NK-92 (cell line): Measurements from ENCODE around the gene GTF3C1.

Experiments used
- DNase-seq: peaks from one replicate; lab custom pipeline; 2025; ENCODE audit not compliant: unreplicated experiment; lab: John Stamatoyannopoulos, UW

GTF3C1 gene

DNA sequence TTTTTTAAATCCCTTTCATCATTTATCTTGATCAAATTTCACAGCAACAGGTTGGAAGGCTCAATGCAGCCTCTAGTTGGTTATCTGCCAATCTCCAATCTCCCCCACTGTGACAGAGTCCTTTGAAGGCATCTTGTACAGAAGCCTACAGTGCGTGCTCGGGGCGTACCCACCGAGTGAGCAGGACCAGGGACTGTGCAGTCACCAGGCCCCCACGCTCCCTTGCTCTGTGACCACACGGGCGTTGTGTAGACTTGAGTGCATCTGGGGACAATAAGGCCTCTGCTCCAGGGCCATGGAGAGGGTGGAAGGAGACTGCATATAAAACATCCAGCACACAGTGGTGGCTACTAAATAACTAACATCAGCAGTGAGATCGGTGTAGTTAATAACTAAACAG, 63.4 kb downstream of the GTF3C1 start:
- DNase-seq: no peak

GRCh38 chr16:27485811-27486210, 63.9 kb downstream of the GTF3C1 start:
- DNase-seq: no peak

GRCh38 chr16:27485126-27485525, 64.6 kb downstream of the GTF3C1 start:
- DNase-seq: no peak

DNA sequence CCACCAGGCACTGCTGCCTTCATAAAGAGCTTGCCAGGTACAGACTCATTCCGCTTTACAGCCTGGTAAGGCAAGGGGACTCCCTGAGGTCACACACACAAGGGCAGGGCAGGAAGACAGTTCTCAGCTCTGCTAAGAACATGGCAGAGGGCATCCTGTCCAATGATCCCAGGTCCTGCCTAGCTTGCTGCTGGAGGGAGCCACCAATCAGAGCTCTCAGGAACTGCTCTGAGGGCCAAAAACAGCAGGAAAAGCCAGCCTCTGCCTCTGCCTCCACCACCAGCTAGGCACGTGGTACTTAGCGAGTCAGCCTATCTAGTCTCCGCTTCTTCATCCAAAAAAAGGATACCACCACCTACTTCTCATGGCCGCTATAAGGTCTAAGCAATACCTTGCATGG, 66.1 kb downstream of the GTF3C1 start:
- DNase-seq: no peak

GRCh38 chr16:27483088-27483437, 66.7 kb downstream of the GTF3C1 start:
- no peak for DNase-seq

DNA sequence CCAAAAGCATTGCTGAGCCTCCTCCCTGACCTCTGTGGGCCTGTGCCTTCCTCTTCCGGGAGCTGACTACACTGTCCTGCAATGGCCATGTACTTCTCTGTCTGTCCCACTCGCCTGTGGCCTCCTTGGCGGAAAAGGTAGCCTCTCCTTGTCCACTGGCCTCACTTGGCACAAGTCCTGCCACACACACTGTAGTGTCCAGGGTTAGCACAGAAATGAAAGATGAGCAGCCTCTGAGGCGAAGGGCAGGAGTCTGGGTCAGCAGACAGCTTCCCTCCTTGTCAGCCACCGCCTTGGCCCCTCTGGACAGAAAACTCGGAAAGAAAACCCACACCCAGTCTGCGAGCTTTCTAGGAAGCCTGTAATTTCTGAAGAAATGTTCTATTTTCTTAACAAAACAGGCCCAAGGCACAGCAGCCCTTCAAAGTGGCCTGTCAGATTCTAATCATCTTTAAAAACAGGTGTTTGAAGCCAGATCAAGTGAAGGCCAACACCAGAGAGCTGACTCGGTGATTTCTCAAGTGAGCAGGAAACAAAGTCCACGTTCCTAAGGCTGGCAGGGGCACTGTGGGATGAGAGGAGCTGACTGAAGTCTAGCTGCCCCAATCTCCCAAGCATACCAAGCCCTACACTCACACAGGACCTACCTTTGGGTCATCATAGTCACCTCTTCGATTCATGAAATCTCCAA, 67.2 kb downstream of the GTF3C1 start:
- no peak for DNase-seq

DNA sequence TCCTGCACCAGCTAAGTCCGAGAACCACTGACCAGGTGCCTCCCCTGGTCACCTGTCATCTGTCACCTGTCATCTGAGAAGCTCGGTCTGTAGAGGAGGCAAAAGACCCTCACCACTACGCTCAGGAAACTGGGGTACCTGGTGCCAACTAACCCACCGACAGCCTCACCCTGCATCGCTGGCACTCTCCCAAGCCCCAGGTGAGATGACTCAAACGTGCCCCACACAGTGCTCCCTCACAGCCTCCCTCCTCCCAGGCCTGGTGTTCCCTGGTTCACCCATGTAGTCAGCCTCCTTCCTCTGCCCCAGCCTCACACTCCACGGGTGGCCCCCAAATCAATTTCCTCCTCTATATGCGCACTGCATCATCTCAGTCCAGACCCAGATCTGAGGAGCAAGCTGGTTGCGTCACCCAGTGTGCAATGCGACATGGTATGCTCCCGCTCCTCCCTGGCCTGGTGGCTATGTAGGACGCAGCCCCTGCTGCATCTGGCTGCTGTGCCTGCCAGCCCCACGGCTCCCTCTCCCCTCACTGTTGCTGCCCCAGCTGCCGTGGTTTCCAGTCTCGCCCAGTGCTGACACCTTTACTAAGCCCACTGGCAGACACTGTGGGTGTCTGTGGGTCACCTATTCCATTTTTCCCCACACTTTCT, 68.3 kb downstream of the GTF3C1 start:
- DNase-seq: no peak

DNA sequence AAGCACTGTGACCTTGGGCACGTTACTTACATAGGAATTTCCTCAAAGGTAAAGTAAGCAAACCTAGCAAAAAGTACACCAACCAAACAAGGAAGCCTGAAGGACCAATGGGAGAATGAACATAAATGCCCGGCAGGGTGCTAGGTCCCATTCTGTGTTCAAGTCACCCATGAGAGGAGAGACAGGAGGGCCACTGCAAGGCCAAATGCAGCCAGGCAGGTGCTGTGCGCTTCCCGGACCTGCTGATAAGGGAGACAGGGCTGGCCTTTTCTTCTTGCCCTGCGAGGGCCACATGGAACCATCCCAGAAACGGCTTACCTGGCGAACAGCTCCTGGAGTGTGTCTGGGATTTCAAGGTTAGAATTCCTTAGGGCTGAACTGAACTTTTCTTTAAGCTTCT, 69.0 kb downstream of the GTF3C1 start:
- DNase-seq: no peak

GRCh38 chr16:27476240-27476639, 73.5 kb downstream of the GTF3C1 start:
- no peak for DNase-seq

DNA sequence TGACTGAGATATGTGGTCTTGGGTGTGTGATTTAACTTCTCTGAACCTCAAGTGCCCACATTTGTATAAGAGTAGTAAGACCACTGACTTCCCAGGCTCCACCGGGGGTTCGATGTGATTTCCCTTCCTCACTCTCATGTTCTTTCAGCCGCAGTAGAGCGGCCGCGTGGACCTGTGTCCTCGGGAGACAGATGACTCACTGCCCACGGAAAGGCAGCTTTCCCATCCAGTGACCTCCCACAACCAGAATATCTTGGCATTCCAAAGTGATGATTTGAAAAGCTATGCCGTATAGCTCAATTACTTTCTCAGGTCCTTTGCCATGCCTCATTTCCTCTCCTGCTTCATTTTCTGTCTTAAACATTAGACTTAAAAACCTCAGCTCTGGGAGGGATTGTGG, 74.2 kb downstream of the GTF3C1 start:
- no peak for DNase-seq

GRCh38 chr16:27474921-27475320, 74.8 kb downstream of the GTF3C1 start:
- DNase-seq: no peak

DNA sequence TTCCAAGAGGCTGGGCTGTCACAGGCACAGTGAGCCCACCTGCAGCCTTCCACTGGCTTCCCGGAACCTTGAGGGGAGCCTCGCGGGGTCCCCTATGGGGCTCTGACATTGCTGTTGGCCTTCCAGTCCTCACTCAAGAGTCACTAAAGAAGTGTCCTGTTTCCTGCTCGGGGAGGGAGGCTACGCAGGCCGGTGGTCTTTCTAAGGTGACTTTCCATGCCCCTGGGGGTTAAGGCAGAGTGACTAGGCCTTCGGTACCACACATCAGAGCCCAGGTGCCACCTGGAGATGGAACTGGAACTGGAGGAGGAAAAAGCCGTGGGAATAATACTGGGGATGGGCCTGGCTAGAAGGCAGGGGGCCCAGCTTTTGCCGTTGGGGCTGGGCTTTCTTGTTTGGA, 75.7 kb downstream of the GTF3C1 start:
- DNase-seq: no peak

- DNase-seq: no peak
These were observed 76.4 kb downstream of the GTF3C1 start for GRCh38 chr16:27473101-27473900.

GRCh38 chr16:27472091-27473020, 77.4 kb downstream of the GTF3C1 start:
- no peak for DNase-seq

- no peak for DNase-seq
These were observed 78.1 kb downstream of the GTF3C1 start for GRCh38 chr16:27471661-27472060.

- no peak for DNase-seq
These were observed 78.9 kb downstream of the GTF3C1 start for GRCh38 chr16:27470567-27471431.

DNA sequence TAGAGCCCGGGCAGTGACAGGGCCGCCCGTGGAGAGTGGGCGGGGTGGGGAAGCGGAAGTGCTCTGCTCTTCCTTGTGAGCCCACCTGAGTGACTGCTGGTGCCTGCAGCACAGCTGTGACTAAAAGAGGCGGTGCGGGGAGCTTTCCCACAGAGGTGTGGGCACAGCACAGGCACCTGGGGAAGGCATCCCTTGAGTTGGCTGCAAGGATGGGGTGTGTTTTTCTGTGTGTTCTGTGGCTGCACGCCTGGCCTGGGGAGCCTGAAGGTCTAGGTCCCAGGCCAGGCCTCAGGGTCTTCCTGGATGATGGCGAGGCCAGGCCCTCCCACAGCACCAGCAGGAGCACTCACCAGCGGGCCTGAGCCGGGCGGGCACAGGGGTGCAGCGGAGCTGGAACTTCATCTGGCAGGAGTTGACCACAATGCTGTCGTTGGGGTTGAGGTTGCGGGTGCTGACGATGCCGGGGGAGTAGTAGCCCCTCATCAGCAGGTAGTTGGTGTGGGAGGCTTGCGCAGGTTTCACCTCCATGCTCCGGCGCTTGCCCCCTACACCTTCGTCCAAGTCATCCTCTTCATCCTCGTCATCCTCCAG, 80.7 kb downstream of the GTF3C1 start:
- DNase-seq: no peak

DNA sequence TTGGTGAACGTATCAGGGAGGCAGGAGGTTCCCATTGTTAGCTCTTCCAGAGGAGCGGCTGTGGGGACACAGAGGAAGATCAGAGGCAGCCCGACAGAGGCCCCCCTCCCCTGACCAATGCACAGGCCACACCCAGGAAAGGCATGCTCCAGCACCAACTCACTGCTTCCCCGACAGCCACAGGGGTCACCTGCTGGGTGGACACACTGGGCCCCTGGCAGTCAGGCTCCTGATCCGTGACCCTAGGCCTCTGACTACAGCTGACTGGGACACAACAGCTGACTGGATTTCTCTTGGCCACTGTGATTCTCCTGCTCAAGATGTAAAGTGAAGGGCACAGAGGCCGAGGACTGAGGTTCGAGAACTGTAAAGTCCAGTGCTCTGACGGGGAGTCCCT, 84.2 kb downstream of the GTF3C1 start:
- no peak for DNase-seq

- DNase-seq: no peak
These were observed 84.9 kb downstream of the GTF3C1 start for GRCh38 chr16:27464626-27465482.
